HG03342 (cell line): ENCODE data around the gene AATK.

ENCODE experiments used
- ATAC-seq: cut with Tn5 transposase; IDR thresholded peaks from one replicate; pipeline ENCODE4 v1.9.1; 2021; ENCODE audit warnings: mild to moderate bottlenecking, moderate library complexity; ENCODE audit not compliant: unreplicated experiment

Gene AATK

GRCh38 chr17:81197409-81197795, 31.4 kb upstream of the AATK start:
- no peak for ATAC-seq

- no peak for ATAC-seq
These were observed 30.7 kb upstream of the AATK start for GRCh38 chr17:81196505-81197408.

DNA sequence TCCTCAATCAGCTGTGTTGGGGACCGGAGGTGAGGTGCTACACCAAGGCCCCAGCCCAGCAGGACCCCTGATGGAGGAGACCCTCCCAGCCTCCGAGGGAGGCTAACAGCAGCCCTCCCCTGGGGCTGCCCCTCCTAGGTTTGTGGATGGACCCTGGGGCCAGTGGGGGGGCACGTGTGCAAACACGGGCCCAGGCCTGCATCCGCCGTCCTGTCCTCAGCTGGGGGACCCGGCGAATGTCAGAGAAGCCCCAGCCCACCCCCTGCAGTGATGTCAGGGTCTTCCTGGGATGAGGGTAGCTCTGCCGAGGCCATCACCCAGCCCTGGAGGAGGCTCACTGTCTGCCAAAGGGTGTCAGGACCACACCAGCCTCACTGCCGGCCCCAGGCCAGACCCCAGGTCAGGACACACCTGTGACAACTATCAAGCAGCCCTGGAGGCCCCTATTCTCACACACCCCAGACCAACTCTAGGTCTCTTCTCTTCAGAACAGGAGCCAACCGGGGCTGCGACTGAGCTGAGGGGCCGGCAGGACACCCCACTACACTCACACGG, 30.0 kb upstream of the AATK start:
- ATAC-seq = no peak

DNA sequence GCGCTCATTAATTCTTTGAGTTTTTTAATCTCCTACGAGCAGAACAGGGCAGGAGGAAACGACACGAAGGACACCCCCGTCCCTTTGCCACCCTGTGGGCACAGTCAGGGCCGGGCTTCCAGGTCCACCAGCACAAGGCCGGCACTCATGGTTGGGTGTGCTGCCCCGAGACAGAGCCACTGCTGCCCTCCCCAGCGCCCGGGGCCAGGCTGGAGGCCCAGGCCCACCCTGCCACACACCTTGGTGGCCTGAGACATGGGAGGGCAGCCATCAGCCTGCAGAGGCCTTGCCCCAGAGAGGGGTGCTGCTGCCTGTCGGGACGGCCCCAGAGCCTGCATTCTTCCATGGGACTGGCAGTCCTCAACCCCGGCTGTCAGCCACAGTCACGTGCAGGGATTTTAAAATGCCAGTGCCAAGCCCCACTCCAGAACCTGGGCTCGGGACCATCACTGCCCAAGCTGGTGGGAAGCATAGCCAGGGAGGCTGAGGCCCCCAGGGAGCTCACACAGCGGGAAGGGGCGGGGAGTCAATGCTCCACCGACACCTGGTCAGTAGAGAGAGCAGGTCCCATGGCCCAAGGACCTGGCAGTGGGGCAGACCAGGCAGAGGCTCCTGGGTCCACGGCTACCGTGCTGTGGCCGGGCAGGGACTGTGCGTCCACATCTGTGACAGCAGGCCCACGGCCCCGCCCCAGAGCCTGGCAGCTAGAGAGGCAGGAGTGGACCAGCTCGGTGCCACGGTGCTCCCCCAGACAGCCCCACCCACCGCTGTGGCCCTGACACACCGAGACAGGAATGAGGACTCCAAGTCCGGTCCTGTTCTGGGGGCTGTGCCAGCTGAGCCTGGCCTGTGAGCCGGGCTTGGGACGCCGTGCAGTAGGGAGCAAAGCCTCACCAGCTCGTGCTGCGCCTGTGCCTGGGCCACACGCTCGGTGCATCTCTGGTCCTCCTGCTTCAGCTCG, 29.2 kb upstream of the AATK start:
- no peak for ATAC-seq

- no peak for ATAC-seq
These were observed 28.3 kb upstream of the AATK start for GRCh38 chr17:81194225-81194760.

DNA sequence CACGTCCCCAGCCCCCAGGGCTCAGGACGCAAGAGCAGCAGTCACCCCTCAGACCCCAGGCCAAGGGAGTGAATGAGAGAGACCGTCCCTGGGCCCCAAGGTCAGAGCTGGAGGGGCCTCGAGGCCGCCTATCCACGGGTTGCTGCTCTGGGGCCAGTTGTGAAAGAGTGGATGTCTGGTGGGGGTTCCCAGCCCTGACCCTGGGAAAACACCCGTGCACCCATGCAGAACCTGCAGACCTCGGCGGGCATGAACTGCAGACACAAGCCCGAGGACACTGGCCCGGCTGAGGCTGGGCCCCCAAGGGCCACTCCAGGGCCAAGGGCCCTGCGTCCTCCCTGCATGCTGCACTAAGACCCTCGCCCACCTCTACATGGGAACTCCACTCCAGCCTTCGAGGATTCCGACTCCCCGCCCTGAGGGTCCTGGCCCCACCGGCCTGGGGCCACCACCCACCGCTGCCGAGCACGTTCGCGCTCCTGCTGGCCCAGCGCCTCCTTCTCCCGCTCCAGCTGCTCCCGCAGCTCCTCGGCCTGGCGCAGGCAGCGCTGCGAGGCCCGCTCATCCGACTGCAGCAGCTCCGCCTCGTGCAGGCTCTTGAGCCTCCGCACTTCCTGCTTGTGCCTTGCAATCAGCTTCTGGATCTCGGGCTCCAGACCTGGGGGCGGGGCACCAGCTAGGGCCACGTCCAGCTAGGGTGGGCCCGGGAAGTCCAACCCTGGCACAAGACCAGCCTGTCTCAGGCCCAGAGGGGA, 27.6 kb upstream of the AATK start:
- ATAC-seq = no peak

GRCh38 chr17:81193051-81193410, 27.0 kb upstream of the AATK start:
- no peak for ATAC-seq

- ATAC-seq = no peak
These were observed 26.5 kb upstream of the AATK start for GRCh38 chr17:81192386-81193050.

DNA sequence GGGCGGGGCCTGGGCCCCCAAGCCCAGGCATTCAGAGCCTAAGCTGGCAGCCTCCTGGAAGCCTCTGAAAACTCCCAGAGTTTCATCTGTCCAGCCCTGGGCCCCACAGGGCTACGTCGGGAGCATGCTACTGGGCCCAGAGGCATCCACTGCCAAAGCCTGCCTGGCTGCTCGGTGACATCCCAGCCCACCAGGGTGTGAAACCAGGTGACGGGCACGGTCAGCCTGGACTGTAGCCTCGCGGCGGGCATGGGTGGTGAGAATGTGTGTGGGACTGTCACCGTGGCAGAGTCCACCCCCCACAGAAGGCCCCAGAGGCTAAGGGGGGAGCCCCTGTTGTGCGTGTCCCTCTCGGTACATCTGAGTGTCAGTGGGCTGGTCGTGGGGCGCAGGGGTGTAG, 25.6 kb upstream of the AATK start:
- ATAC-seq = no peak

DNA sequence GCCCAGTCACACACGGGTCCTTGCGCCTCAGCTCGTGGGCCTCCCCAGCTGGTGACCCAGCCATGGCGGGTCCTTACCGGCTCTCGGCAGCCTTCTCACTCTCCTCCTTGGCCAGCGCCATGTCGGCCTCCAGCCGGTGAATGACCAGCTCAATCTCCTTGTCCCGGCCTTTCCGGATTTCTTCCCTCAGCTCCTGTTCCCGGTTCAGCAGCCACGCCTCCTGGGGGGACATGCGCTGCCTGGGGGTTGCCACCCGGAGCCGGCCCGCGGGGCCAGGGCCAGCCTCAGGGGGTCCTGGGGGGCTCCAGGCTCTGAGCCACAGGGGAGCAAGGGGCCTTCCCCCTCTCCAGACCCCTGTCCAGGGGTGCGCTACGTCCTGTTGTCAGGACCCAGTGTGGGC, 25.1 kb upstream of the AATK start:
- no peak for ATAC-seq

DNA sequence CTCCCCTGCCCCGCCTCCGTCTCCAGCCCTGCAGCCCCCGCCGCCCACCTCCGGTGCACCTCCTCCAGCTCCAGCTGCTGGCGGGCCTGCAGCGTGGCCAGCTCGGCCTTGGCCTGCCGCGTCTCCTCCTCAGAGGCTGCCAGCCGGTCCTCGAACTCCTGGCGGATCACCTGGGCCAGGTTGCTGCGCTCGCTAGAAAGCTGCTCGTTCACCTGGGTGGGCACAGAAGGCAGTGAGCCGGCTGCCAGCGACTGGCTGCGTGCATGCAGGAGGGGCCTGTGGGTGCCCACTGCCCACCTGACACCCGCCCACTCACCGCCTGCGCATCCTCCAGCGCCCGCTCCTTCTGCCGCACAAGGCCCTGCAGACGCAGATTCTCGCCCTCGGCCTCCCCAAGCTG, 24.6 kb upstream of the AATK start:
- no peak for ATAC-seq

- no peak for ATAC-seq
These were observed 23.9 kb upstream of the AATK start for GRCh38 chr17:81189670-81190530.

- ATAC-seq = no peak
These were observed 23.0 kb upstream of the AATK start for GRCh38 chr17:81189016-81189415.

DNA sequence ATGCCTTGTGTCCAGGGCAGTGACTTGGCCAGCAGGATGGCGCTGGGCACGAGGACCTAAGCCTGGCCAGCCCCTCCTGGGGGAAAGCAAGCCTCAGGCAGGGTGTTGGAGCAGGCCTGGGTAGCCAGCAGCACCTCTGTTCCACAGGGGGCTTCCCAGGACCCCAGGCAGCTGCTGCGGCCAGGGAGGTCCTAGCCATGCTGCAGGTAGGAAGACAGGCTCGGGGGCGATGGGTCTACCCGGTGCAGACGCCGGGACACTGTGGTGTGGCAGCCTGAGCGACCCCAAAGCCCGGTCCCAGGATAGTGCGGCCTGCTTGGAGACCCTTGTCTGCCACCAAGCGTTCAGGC, 22.4 kb upstream of the AATK start:
- no peak for ATAC-seq

- no peak for ATAC-seq
These were observed 21.8 kb upstream of the AATK start for GRCh38 chr17:81187586-81188490.

DNA sequence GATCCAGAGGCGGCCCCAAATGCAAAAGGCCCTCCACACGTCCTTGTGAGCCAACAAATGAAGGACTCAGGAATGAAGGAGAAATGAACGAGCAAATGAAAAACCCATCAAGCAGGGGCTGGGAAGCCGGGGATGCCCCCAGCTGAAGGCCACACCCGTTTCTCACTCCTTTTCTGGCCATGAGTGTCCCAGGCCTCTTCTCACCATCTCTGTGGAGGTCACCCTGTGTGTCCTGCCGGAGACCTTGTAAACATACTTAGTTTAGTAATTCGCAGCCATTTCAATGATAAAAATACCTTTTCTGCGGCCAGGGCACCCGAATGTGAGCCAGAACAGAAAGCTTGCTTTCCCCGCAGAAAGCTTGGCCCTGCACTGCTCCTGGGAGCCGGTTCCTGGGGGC, 21.1 kb upstream of the AATK start:
- ATAC-seq = no peak

GRCh38 chr17:81186203-81186602, 20.2 kb upstream of the AATK start:
- ATAC-seq = no peak

GRCh38 chr17:81184555-81184954, 18.5 kb upstream of the AATK start:
- no peak for ATAC-seq
